Stimulated activated CD8-positive, alpha-beta memory T cell treated with anti-CD3 and anti-CD28 coated beads, Interleukin-12 subunit alpha, Interleukin-12 subunit beta, amount 100 ng/mL, for 24 hours (primary cell): ENCODE data around the gene SYT15.
"Not testable (repeated sequence)": the region's sequence is repeated elsewhere in the genome, so short reads cannot be mapped to it uniquely, and the experiment has no call there.

ENCODE experiments used
- DNase-seq: peaks from one replicate; pipeline ENCODE4 v3.0.0-alpha.2; 2020; ENCODE audit errors: extremely low read depth

The SYT15 gene

DNA sequence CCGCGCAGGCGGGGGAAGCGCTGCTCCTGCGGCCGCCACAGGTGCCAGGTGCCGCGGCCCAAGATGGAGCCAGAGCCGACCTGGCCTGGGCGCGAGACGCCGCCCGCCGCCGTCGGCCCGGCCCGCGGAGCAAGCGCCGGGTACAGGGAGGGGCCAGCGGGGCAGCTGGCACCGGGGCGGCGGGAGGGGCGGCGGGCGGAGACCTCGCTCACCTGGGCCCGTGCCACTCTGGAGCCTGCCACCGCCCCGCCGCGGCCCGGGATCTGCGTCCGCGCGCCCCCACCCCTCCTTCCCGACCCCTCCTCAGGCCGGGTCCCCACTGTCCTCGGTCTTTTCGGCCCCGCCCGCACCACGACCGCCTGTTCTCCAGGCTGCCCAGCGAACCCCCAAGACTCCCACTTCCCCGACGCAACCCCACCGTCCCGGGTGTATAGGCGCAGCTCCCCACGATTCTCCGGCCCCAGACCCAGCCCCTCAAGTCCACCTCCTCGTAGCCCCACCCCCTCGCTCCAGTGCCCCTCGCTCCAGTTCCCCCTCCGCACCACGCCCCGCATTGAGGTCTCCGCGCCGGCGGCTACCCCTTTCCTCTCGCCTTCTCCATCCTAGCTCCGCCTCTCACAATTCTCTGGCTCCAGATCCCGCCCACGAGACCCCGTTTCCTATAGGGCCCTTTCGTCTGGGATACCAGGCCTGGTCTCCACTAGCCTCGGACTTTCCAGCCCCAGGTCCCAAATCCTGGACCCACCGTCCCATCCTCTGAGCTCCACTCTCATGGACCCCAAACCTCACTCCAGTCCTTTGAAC is 22.2 kb upstream of the SYT15 start, which contains the start of gene GPRIN2:
TSS of gene GPRIN2 (minus strand) at position 144 of the 804 bp plus-strand sequence. CDS start 5,922 bp downstream, outside the sequence.
- DNase-seq: no peak

DNA sequence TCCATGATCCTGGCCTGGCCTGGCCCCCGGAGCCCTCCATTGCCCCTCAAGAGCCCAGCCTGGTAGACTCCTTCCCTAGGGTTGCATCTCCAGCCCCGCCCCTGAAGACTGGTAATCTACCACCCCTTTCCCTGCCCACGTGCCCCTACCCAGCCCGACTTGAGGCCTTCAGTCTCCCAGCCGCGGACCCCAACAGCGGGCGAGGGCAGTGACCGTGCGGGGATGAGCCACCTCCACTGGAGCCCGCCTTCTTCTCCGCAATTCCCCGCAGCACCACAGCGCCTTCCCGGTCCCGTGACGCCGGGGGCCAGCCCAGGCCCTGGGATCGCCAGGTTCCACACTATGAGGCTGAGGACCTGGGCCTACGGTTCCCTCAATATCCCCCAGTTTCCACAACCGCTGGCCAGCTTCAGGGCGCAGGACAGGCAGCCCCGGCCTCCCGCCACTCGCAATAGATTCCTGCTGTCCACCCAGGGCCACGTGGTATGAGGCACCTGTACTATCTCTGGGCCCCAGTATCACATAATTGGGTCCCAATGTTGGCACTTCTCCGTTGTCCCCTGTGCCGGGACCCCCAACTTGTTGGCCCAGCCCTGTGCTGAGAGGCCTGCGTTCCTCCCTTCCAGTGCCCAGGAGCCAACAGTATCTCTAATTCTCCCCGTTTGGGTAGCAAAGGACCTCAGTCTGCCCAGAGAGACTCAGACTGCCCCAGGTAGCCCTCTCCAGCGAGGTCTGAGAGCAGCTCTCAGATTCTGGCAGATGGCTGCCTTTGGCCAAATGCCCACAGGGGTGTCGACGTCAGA is 21.4 kb upstream of the SYT15 start:
- no peak for DNase-seq

DNA sequence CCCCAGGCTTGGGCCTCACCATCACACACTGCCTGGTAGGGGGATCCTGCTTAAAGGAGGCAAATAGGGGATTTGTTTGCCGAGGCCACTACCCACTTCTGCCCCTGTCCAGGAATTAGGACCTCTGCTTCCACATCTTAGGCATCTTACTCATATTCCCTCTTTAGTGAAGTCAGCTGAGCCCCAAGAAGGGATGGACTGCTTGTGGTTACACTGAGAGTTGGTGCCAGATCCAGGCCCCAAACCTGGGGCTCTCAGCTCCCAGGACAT is 20.9 kb upstream of the SYT15 start:
- DNase-seq: no peak

DNA sequence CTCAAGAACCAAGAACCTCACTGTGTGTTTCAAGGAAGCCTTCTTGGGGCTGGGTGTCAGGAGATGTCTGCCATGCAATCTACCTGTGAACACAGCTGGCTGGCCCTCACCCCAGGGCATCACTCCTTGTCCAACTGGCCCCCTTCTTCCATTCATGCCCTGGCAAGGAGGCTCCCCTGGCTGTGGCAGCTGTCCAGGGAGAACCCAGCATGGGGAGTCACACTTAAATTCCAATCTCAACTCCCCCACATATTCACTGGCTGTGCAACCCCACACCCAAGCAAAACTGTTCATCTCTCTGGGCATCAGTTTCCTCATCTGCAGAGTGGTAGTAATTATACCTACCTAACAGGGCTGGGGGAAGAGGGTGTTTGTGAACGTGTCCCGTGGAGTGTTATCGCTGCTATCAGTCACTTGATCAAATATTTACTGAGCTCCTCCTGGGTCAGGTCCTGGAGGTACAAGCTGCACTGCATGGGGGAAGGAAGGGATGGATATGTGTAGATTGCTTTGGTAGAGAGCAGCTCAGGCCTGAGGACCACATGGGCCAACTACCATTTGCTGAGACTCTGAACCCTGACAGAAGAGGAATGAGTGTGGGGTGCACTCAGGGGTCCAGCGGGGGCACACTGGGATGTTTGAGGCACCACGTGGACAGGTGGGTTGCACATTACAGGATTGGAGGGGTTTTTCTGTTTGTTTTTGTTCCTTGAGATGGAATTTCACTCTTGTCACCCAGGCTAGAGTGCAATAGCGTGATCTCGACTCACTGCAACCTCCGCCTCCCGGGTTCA is 20.3 kb upstream of the SYT15 start:
- no peak for DNase-seq

DNA sequence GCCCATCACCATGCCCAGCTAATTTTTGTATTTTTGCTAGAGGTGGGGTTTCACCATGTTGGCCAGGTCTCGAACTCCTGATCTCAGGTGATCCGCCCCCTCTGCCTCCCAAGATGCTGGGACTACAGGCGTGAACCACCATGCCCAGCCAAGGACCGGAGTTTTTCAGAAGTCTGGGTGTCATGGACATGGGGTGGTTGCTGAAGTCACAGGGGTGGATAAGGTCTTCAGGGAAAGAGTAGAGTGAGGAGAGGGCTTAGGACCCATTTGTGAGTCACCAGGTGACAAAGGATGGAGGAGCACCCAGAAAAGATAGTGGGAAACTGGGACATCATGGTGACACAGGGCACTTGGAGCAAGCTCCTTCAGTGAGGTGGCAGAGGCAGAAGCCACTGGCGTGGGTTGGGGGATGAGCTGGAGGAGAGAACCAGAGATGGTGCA is 19.7 kb upstream of the SYT15 start:
- DNase-seq: no peak

DNA sequence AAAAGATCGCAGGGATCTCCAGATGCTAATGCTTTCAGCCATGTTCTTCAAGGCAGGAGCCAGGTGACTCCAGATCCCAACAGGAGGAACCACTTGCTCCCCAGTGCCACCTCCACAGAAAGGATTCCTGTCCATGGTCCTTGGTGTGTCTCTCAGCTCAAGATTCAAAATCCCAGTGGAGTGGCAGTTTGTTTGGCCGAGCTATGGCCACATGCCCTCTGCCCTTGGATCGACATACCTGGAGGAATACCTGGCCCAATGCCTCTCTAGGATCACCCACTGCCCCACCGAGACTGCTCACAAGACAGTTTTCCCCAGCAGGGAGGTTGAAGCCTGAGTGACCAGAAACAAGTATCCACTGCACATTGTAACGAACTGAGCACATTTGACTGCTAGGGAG is 18.5 kb upstream of the SYT15 start:
- no peak for DNase-seq

DNA sequence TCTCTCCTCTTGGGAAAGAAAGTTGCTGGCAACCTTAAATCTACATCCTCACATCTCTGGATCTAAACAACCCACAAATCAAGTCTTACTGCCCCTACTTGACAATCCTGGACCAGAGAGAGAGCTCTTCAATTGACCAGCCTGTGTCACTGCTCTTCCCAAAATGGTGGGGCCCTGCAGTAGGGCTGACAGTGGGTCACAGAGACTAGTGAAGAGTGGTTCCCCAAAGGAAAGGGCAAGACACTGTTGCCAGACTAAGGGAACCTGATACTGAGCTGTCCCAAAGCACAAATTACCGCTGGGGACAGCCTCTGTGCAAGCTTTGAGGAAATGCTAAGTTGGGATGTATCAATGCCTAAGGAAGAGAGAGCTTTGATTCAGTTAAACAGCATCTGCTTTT is 18.0 kb upstream of the SYT15 start:
- no peak for DNase-seq

DNA sequence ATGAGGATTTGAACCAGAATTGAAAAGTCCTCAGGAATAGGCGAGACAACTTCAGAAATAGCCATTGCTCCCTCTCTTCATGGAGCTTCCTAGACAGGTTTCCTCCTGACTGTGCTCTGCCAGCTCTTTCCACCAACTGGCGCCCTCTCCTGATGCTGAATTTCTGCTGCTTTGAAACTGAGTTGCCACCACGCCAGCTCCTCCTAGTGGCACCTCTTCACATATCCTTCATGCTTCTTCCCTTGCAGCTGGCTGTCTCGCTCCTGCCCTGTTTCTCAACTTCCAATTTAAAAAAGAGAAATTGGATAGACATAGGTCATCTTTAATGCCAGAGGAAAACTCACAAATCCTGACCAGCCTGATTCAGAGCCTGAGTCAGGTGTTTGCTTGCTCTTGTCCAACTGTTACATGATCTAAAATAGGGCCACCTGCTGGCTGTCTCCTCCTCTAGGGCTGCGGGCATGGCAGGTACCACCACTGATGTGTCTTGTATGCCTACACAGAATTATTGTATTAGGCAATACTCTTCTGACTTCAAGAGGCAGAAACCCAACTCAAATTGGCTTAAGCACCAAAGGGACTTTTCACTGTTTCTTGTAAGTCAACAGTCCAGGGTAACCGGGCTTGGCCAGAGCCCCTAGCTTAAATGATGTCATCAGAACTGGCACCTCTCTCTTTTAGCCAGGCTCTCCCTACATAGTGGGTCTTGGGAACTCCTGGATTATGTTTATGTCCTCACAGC is 13.2 kb upstream of the SYT15 start:
- DNase-seq: not testable (repeated sequence)

DNA sequence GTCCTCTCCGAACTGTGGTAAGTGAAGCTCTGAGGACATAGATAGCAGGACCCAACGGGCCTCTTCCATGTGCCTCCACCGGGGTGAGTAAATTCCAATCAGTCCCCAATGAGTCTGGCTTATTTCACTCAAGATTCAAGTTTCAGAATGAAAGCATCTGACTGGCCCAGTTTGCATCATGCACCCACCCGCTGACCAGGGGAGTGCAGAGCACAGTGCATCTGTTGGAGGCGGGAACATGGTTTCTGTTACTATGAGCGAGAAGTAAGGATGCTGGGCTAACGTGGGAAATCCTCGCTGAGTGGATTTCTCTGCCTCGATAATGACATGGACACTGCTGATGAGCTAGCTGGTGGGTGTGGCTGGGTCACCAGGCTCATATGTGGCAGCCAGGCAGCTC is 11.8 kb upstream of the SYT15 start:
- DNase-seq: not testable (repeated sequence)

DNA sequence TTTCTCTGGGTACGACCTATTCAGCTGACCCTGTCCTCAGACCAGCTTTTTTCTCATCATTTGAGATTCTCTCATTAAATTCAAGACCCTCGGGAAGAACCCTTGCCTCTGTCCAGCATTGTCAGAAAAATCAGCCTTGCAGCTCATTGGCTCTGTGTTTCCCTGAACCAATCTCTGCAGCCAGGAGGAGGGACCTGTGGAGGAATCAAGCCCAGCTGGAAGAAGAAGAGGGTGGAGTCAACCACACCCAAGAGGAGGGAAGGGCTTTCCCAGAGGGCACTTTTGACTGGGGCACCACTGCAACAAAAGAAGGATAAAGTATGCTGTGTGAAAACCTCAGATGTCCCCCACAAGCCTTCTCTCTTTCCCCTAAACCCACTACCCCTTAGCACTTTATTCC is 8.3 kb upstream of the SYT15 start:
- not testable (repeated sequence) for DNase-seq

DNA sequence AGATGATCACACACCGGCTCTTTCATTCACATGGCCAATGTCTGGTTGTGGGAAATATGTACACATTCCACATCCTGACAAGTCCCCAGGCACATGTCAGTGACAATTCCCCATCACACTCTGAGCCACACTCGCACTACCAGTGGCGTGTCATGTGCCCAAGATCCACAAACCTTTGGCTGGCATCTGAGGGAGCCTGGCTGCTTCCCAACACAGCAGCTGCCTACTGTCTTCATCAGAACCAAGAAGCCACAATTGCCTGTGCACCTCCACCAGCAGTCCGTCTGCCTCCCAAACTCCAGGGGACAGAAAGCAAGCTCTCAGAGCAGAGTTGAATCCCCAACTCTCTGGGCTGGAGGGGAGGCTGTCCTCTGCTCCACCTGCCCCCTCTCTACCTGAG is 6.2 kb upstream of the SYT15 start:
- not testable (repeated sequence) for DNase-seq

DNA sequence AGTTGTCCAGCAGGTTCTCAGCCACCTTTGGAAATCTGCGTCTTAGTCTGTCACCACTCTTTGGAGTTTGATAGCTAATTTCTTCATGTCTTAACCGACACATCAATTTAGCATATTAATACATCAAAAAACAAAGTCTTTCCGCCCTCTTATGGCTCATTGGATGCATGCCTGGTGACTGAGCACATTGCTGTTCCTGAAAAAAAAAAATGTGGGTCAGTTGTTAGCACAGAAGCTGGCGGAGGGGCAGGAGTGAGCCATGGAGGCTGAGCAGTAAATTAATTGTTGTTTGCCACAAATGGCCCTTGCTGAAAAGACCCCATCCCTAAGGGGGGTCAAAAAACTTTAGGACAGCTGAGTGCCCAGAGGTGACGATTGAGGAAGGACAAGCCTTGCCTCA is 5.6 kb upstream of the SYT15 start:
- DNase-seq: not testable (repeated sequence)

DNA sequence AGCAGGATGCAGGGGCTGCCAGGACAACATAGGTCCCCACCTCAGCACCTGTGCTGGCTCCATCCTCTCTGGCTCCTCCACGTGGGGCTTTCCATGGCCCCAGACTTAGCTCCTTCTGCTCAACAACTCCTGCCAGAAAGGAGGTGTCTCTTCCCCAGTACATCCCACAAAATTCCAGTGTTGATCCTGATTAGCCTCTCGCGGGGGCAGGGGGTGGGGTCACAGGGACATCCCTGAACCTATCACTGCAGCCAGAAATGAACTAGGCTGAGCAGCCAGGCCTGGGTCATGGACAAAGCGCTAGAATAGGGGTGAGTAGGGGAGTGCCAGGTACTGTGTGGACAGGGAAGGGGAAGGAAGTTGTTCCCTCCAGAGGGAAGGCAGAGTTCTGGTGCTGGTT is 5.0 kb upstream of the SYT15 start:
- not testable (repeated sequence) for DNase-seq

DNA sequence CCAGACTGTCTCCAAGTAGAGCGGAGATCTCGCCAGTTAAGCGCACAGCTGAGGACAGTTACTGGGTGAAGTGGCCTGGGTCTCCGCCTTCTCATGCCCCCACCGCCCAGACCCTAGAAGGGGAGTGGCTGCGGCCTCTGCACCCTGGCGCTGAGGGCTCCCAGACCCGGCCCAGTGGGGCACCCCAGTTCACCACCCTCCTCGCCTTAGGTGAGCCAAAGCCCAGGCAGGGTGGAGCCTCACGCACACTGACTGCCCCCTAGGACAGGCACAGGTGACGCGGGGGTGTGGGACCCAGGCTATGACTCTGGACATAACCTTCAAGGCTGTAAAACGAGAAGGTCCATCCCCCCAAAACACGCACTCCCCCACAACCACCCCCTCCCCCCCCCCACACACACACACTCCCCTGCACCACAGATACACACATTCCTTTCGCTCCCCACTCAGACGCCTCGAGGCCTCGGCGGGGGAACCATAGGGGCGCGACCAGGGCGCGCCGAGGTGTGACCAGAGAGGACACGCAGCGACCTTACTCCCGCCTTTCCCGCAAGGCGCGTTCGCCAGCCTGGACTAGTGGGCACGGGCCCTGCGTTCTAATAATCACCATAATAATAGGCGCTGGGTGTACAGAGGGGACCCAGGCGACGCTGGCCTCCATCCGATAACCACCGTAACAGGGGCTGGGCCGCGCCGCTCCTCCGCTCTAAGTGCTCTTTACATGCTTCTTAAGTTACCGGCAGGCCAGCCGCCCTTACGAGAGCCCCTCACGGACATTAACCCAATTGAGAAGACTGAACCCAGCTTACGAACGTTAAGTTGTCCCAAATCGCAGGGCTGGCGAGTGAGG is 1.1 kb upstream of the SYT15 start:
- not testable (repeated sequence) for DNase-seq

DNA sequence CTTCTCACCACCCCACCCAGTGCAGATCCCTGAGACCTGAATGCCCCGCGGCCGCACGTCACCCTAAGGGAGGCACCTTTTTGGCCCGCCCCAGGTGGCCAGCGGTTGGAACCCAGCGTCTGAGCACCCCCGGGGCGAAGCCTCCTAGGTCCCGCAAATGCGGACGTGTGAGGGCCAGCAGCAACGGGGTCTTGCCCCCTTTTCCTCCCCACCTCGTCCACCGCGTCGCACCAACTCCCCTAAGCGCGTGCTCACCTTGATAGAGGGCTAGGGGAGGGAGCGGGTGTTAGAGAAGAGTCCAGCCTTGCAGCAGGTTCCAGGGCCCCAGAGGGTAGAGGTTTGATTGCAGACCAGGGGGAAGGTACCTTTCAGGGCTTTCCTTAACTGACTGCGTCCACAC is 450 bp downstream of the SYT15 start:
- not testable (repeated sequence) for DNase-seq

DNA sequence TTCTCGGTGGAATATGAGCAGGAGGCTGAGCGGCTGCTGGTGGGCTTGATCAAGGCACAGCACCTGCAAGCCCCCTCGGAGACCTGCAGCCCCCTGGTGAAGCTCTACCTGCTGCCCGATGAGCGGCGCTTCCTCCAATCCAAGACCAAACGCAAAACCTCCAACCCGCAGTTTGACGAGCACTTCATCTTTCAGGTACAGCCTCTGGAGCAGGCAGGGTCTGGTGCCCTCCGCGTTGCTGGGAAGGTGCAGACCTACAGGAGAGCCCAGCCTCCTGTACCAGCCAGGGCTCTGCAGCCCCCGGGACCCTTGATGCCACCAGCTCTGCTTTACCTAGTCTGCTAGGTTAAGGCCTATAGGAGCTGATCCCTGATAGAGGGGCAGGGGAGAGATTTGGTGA is 3.1 kb downstream of the SYT15 start:
- DNase-seq: not testable (repeated sequence)

DNA sequence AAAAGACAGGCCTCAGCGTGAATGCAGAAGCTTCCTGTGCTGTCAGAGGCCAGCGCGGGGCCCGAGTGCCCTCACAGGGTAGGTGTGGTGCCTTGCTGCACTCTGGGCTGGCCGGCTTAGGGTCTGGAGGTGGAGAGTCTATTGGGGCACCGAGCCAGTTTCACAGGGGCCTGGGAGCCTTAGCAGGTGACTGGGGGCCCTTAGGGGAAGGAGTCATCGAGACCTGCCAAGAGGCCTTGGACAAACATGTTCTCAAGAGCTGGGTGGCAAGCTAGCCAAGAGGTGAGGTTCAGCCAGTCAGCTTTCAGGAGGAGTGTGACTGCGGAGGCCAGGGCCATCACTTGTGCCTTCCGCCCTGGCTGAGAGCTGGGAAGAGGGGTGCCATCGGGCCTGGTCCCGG is 3.6 kb downstream of the SYT15 start:
- not testable (repeated sequence) for DNase-seq

DNA sequence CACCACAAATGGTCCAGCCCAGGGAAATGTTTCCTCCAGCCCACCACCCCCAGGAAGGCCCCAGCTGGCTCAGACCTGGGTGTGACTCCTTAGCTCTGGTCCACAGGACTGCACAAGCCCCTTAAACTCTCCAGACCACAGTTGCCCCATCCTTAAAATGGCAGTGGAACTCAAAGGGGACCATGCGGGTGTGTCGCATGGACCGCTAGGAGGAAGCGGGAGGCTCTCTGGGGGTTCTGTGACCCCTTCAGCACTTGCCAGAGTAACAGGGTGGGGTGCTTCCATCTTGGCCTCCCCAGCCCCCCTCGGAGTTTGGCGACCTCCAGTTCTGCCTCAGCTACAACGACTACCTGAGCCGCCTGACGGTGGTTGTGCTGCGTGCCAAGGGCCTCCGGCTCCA is 5.3 kb downstream of the SYT15 start:
- DNase-seq: not testable (repeated sequence)

DNA sequence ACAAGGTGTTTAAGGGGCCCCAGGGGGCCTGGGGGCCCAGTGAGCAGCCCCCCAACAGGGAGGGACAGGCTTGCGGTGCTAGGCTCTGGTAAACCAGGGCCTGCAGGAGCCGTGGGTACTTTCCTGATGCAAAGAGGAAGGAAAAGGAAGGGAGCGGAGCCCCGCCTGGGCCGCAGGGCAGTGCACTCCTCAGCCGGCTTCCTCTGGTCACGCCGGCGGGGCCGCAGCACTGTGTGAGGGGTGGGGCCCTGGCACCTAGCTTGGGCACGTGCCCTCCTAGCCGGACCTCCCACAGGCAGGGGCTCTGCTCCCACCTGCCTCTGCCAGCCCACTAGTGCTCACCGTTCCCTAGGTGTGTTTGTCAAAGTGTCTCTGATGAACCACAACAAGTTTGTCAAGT is 6.3 kb downstream of the SYT15 start:
- DNase-seq: not testable (repeated sequence)

DNA sequence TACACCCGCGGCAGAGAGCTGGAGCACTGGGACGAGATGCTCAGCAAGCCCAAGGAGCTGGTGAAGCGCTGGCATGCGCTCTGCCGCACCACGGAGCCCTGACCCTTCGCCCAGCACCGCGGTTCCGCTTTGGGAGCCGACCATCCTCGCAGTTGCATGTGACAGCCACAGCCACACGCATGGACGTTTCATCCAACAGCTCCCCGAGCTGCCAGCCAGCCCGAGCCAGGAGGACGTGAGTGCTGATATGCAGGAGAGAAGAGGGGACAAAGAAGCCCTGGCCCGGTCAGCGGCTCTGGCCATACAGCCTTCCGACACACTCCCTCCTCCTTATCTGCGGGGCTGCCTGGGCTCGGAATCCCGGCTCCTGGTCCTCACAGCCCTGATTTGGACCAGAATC is 8.6 kb downstream of the SYT15 start:
- DNase-seq: not testable (repeated sequence)

DNA sequence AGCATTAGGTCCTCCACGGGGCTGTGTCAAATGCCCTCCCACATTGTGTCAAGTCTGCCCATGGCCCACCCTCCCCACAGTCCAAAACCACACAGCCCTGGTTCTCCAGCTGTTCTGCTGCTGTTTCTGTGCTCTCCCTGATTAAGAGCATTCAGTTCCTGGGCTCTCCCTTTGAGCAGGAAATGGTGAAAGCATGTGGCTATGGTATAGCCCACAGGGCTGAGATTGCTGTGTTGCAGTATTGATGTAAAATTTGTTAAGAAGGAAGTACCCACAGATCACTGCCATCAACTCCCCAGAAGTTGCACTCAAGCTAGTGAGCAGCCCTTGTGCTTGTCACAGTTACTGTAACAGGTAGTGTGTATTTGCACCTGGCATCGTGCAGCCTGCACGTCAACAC is 9.3 kb downstream of the SYT15 start:
- DNase-seq: not testable (repeated sequence)
